Smooth muscle cell (in vitro differentiated cells): ENCODE data around the gene WDHD1. TPM values are rescaled to one million over a fixed set of nuclear protein-coding genes. Genes with fewer than 3 reads are reported as not detected.

Experiments used
- DNase-seq: peaks from one replicate; lab custom pipeline; 2025; ENCODE audit not compliant: unreplicated experiment; lab: John Stamatoyannopoulos, UW
- H2AFZ ChIP-seq: fragments of 200-600 bp; sonication (generic); 2 replicates; pipeline ENCODE4 v1.6.0; 2016; ENCODE audit warnings: antibody characterized with exemption, low read depth, mild to moderate bottlenecking
- H3F3A ChIP-seq: fragments of 200-600 bp; sonication (generic); 2 replicates; pipeline ENCODE4 v1.6.0; 2017; ENCODE audit warnings: antibody characterized with exemption, low read depth
- H3K27ac ChIP-seq: fragments of 200-600 bp; sonication (generic); 2 replicates; pipeline ENCODE4 v1.5.1; 2016; ENCODE audit warnings: low read depth, mild to moderate bottlenecking
- H3K27me3 ChIP-seq: fragments of 200-600 bp; sonication (generic); 2 replicates; pipeline ENCODE4 v1.6.1; 2016; ENCODE audit warnings: low read depth, mild to moderate bottlenecking
- H3K36me3 ChIP-seq: fragments of 200-600 bp; sonication (generic); 2 replicates; pipeline ENCODE4 v1.5.1; 2016; ENCODE audit warnings: low read depth
- H3K4me1 ChIP-seq: fragments of 200-600 bp; sonication (generic); 2 replicates; pipeline ENCODE4 v1.5.1; 2016; ENCODE audit warnings: low read depth
- H3K4me2 ChIP-seq: fragments of 200-600 bp; sonication (generic); 2 replicates; pipeline ENCODE4 v1.6.0; 2016; ENCODE audit warnings: mild to moderate bottlenecking
- H3K4me3 ChIP-seq: fragments of 200-600 bp; sonication (generic); 2 replicates; pipeline ENCODE4 v1.5.1; 2016; ENCODE audit warnings: mild to moderate bottlenecking
- H3K79me2 ChIP-seq: fragments of 200-600 bp; sonication (generic); 2 replicates; pipeline ENCODE4 v1.6.0; 2016; ENCODE audit warnings: low read depth, mild to moderate bottlenecking
- H3K9ac ChIP-seq: fragments of 200-600 bp; sonication (generic); 2 replicates; pipeline ENCODE4 v1.6.0; 2016; ENCODE audit warnings: low read depth
- H3K9me3 ChIP-seq: fragments of 200-600 bp; sonication (generic); replicated peaks from 2 replicates; pipeline ENCODE4 v1.5.1; 2016; ENCODE audit warnings: low read depth
- H4K20me1 ChIP-seq: fragments of 200-600 bp; sonication (generic); 2 replicates; pipeline ENCODE4 v1.6.0; 2016; ENCODE audit warnings: low read depth
- WGBS: methylation state at CpG from one replicate; pipeline ENCODE4 v1.1.7; 2016; ENCODE audit warnings: low lambda C conversion rate; 5-methylcytosine and 5-hydroxymethylcytosine counted together
- polyA plus RNA-seq: library from polyadenylated mRNA; unstranded; fragments of >200 nt; fragmentation: Nextera tagmentation; extraction: Ambion mirVana; gene quantifications from 2 replicates; pipeline ENCODE4 v1.2.1, GENCODE V29; 2016
- total RNA-seq: library from RNA; depleted of rRNA; stranded (reverse); fragments of >200 nt; gene quantifications from 2 replicates; pipeline ENCODE4 v1.2.3, GENCODE V29; 2014
- TF ChIP-seq, protein P1 (sequence below): fragments of 200-600 bp; sonication (generic); IDR thresholded peaks from 2 replicates; pipeline ENCODE4 v1.5.1; 2017; ENCODE audit warnings: borderline replicate concordance, mild to moderate bottlenecking, antibody characterized with exemption; ENCODE audit not compliant: insufficient read depth, poor library complexity, severe bottlenecking

WDHD1 gene
- total and polyA plus RNA-seq, 2 experiments from 2014 or later: 5.7 to 9.4 TPM

GRCh38 chr14:55062517-55063351 is 35.8 kb upstream of the WDHD1 start:
- Histone ChIP-seq H3K9ac (no peak overlapping the region), H3K27ac (no peak overlapping the region), H3K79me2 (peaks cover 56% of the 10 kb centered on the region), H3K4me1 (no peaks in the 10 kb centered on the region), H2AFZ (no peak overlapping the region), H3K36me3 (peaks cover 21% of the 10 kb centered on the region), H3K4me2 (no peak overlapping the region), H4K20me1 (peaks cover 87% of the 10 kb centered on the region), H3K9me3 (no peaks in the 10 kb centered on the region), H3K27me3 (no peaks in the 10 kb centered on the region), H3K4me3 (no peak overlapping the region), H3F3A (peaks cover 22% of the 10 kb centered on the region)
- TF ChIP-seq, protein P1, sequence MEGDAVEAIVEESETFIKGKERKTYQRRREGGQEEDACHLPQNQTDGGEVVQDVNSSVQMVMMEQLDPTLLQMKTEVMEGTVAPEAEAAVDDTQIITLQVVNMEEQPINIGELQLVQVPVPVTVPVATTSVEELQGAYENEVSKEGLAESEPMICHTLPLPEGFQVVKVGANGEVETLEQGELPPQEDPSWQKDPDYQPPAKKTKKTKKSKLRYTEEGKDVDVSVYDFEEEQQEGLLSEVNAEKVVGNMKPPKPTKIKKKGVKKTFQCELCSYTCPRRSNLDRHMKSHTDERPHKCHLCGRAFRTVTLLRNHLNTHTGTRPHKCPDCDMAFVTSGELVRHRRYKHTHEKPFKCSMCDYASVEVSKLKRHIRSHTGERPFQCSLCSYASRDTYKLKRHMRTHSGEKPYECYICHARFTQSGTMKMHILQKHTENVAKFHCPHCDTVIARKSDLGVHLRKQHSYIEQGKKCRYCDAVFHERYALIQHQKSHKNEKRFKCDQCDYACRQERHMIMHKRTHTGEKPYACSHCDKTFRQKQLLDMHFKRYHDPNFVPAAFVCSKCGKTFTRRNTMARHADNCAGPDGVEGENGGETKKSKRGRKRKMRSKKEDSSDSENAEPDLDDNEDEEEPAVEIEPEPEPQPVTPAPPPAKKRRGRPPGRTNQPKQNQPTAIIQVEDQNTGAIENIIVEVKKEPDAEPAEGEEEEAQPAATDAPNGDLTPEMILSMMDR: no peak
- 98% methylated on average over 11 of the region's 11 CpGs for WGBS
- DNase-seq: no peak

- H3K36me3 ChIP-seq: peaks cover 13% of the 10 kb centered on the region
- H3K4me2 ChIP-seq: no peak overlapping the region
- H3K79me2 ChIP-seq: peaks cover 81% of the 10 kb centered on the region
- peaks cover 99% of the 10 kb centered on the region for H4K20me1 ChIP-seq
- H3K4me1 ChIP-seq: peaks cover 6% of the 10 kb centered on the region
- H3K9ac ChIP-seq: no peak overlapping the region
- TF ChIP-seq, protein P1: no peak
- H3K9me3 ChIP-seq: no peaks in the 10 kb centered on the region
- no peak overlapping the region for H3K4me3 ChIP-seq
- H3K27ac ChIP-seq: no peak overlapping the region
- peaks cover 7% of the 10 kb centered on the region for H3F3A ChIP-seq
- no peak for DNase-seq
- WGBS: 94% methylated on average over 5 of the region's 5 CpGs
- no peaks in the 10 kb centered on the region for H3K27me3 ChIP-seq
- H2AFZ ChIP-seq: no peak overlapping the region
Observed at GRCh38 chr14:55059333-55059732, 32.4 kb upstream of the WDHD1 start.

GRCh38 chr14:55057919-55058318 is 31.0 kb upstream of the WDHD1 start:
- no peak overlapping the region for H3K4me2 ChIP-seq
- H3K9ac ChIP-seq: no peak overlapping the region
- no peak for DNase-seq
- peaks cover 7% of the 10 kb centered on the region for H3F3A ChIP-seq
- no peaks in the 10 kb centered on the region for H3K9me3 ChIP-seq
- TF ChIP-seq, protein P1: no peak
- H3K36me3 ChIP-seq: peaks cover 6% of the 10 kb centered on the region
- no peaks in the 10 kb centered on the region for H3K27me3 ChIP-seq
- WGBS: 95% methylated on average over 5 of the region's 5 CpGs
- H3K27ac ChIP-seq: no peak overlapping the region
- peaks cover 16% of the 10 kb centered on the region for H3K4me1 ChIP-seq
- H3K4me3 ChIP-seq: no peak overlapping the region
- H2AFZ ChIP-seq: no peak overlapping the region
- H3K79me2 ChIP-seq: peaks cover 94% of the 10 kb centered on the region
- peaks cover 100% of the 10 kb centered on the region for H4K20me1 ChIP-seq

DNA sequence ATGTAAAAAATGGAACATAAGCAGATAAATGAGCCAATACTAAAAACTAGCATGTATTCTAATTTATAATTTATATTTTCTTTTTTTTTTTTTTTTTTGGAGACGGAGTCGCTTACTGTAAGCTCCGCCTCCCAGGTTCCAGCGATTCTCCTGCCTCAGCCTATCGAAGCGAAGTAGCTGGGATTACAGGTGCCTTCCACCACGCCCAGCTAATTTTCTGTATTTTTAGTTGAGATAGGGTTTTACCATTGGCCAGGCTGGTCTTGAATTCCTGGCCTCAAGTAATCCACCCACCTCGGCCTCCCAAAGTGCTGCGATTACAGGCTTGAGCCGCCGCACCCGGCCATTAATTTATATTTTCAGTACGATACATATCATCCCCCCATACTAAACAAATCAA is 27.2 kb upstream of the WDHD1 start:
- Histone ChIP-seq H3K9ac (no peak overlapping the region), H2AFZ (no peak overlapping the region), H3K4me3 (no peak overlapping the region), H3K4me2 (peak overlapping the region; percentile 90), H3K9me3 (no peaks in the 10 kb centered on the region), H3K79me2 (peaks cover 71% of the 10 kb centered on the region), H3K27ac (no peak overlapping the region), H3K4me1 (peaks cover 25% of the 10 kb centered on the region), H3F3A (peaks cover 11% of the 10 kb centered on the region), H3K36me3 (no peaks in the 10 kb centered on the region), H4K20me1 (peaks cover 69% of the 10 kb centered on the region), H3K27me3 (no peaks in the 10 kb centered on the region)
- DNase-seq: no peak
- 99% methylated on average over 13 of the region's 13 CpGs for WGBS
- TF ChIP-seq, protein P1: no peak
